ENCODE data around the gene TIAM1. TPM values are rescaled to one million over a fixed set of nuclear protein-coding genes. Genes with fewer than 3 reads are reported as not detected.

The TIAM1 gene
- polyA plus RNA-seq, 5 donors = 45.8 to 54.2 (median 48.8) TPM

GRCh38 chr21:31087639-31088473 lies 256.2 kb downstream of the TIAM1 start:
- no peak for DNase-seq

- DNase-seq = no peak
Observed at GRCh38 chr21:31084689-31085088, 259.4 kb downstream of the TIAM1 start.

GRCh38 chr21:31078796-31079195 lies 265.3 kb downstream of the TIAM1 start:
- DNase-seq = no peak

GRCh38 chr21:31078216-31078615 lies 265.8 kb downstream of the TIAM1 start:
- no peak for DNase-seq

- no peak for DNase-seq
Observed at GRCh38 chr21:31075848-31076247, 268.2 kb downstream of the TIAM1 start.

GRCh38 chr21:31072533-31072932 lies 271.5 kb downstream of the TIAM1 start:
- DNase-seq = no peak

All from right lung (tissue), 5 donors.